ENCODE measurements around the gene TMEM198. TPM values are rescaled to one million over a fixed set of nuclear protein-coding genes. Genes with fewer than 3 reads are reported as not detected.

TMEM198 gene
- total and polyA plus RNA-seq, 2 of the 4 experiments (the other 2 are of a cell fraction): 0.18 to 2.2 TPM

GRCh38 chr2:219595256-219595655, 51.4 kb downstream of the TMEM198 start:
- no peak overlapping the region for H3K4me3 ChIP-seq (ENCODE audit: insufficient read depth, low read depth, low read length)
- H3K9ac ChIP-seq (ENCODE audit: low read depth, low read length): 0 out of 2 replicates have a peak overlapping the region, but pooled peaks have one; percentile 30
- H3K9me3 ChIP-seq (ENCODE audit: control insufficient read depth, insufficient read depth, low read length): no peaks in the 10 kb centered on the region
- peaks cover 9 to 14% of the 10 kb centered on the region in 2 experiments for H3K79me1 ChIP-seq (ENCODE audit: low read depth in 1 of 2, low read length in 2 of 2)
- CTCF ChIA-PET: no interaction called here
- H2AK5ac ChIP-seq (ENCODE audit: low read depth, low read length): no peak overlapping the region
- WGBS, 2 experiments (ENCODE audit: extremely low coverage in 2 of 2, insufficient read length in 1 of 2): no CpG with 5 or more reads among the region's 3 CpGs
- DNase-seq (peak; percentile 27), ATAC-seq (ENCODE audit: low read depth) (no peak)
- H2AK9ac ChIP-seq (replicated peaks; ENCODE audit: low read depth, low read length, poor library complexity): no peak overlapping the region
- intact Hi-C loops (cut with micrococcal nuclease) (loop anchor here (5.0 kb wide), 1 partner anchor 92 kb away; no protein-coding TSS in a partner anchor), dilution Hi-C loops (cut with HindIII; ENCODE audit: low sequenced_read_pairs, unreplicated experiment) (no loop called here), in situ Hi-C loops (cut with MboI; ENCODE audit: low sequenced_read_pairs) (no loop called here)
- H3K27ac ChIP-seq (ENCODE audit: insufficient read depth, low read length): peak overlapping the region; percentile 7; the same call in 1 of the 2 replicates
- no peak overlapping the region for H2BK20ac ChIP-seq (ENCODE audit: low read depth, low read length)
- no peak overlapping the region for H3K23ac ChIP-seq (ENCODE audit: low read depth, low read length)
- H3K4me2 ChIP-seq (ENCODE audit: low read depth, low read length): no peak overlapping the region; the same call in 1 of the 2 replicates
- H3K56ac ChIP-seq (ENCODE audit: extremely low read depth, insufficient read depth, low read length): no peak overlapping the region
- peaks cover 2% of the 10 kb centered on the region for H3K4me1 ChIP-seq (ENCODE audit: control insufficient read depth, insufficient read depth, low read length)
- no peak overlapping the region for H3K14ac ChIP-seq (replicated peaks; ENCODE audit: low read depth, low read length)
- H2BK5ac ChIP-seq (ENCODE audit: low read depth, low read length, poor library complexity, severe bottlenecking): no peak overlapping the region
- H2AFZ ChIP-seq (replicated peaks; ENCODE audit: low read length, poor library complexity): no peak overlapping the region
- H3K36me3 ChIP-seq (ENCODE audit: control insufficient read depth, insufficient read depth, low read length): no peaks in the 10 kb centered on the region
- H4K91ac ChIP-seq (ENCODE audit: insufficient read depth, low read depth, low read length): no peak overlapping the region
- H4K5ac ChIP-seq (ENCODE audit: low read depth, low read length): peak overlapping the region; percentile 20
- no peak overlapping the region for H2BK15ac ChIP-seq (ENCODE audit: low read depth, low read length)
- no peak for TF ChIP-seq RFX5 (IDR thresholded peaks at IDR 0.05; ENCODE audit: low read depth, low read length)
- TF ChIP-seq CTCF (conservative IDR thresholded peaks at IDR 0.05; ENCODE audit: low read depth, low read length): no peak
- no peak for TF ChIP-seq MXI1 (IDR thresholded peaks at IDR 0.05; ENCODE audit: borderline replicate concordance, low read depth, low read length)
- TF ChIP-seq FOS (IDR thresholded peaks at IDR 0.05; ENCODE audit: low read depth, low read length): no peak
- no peak for TF ChIP-seq MAZ (IDR thresholded peaks at IDR 0.05; ENCODE audit: borderline replicate concordance, low read depth, low read length)
- no peak for TF ChIP-seq ELK1 (IDR thresholded peaks at IDR 0.05; ENCODE audit: borderline replicate concordance, low read depth, low read length)
- no peak for TF ChIP-seq NFE2L2 (IDR thresholded peaks at IDR 0.05; ENCODE audit: low read depth, low read length)
- no peak for TF ChIP-seq CHD1 (IDR thresholded peaks at IDR 0.05; ENCODE audit: low read depth, low read length)
- no peak for TF ChIP-seq MAFK (IDR thresholded peaks at IDR 0.05; ENCODE audit: low read depth, low read length)
- TF ChIP-seq RAD21 (IDR thresholded peaks at IDR 0.05; ENCODE audit: low read length): no peak
- TF ChIP-seq RCOR1 (IDR thresholded peaks at IDR 0.05; ENCODE audit: insufficient replicate concordance, low read length): no peak
- TF ChIP-seq USF2 (IDR thresholded peaks at IDR 0.05; ENCODE audit: low read depth, low read length): no peak
- no peak for TF ChIP-seq CEBPB (IDR thresholded peaks at IDR 0.05; ENCODE audit: low read depth, low read length)
- no peak for TF ChIP-seq BHLHE40 (IDR thresholded peaks at IDR 0.05; ENCODE audit: low read depth, low read length)
- TF ChIP-seq SMC3 (IDR thresholded peaks at IDR 0.05; ENCODE audit: low read depth, low read length): no peak
- no peak for TF ChIP-seq POLR2A (IDR thresholded peaks at IDR 0.05; ENCODE audit: low read depth, low read length)
- no peak overlapping the region for H3K4ac ChIP-seq (ENCODE audit: low read depth, low read length)
- POLR2A ChIA-PET (ENCODE audit: unreplicated experiment): no interaction called here
- no peak overlapping the region for H3K18ac ChIP-seq (ENCODE audit: low read depth, low read length)
- peaks cover 3% of the 10 kb centered on the region for H3K27me3 ChIP-seq (ENCODE audit: control insufficient read depth, insufficient read depth, low read length)
- H4K8ac ChIP-seq (ENCODE audit: low read depth in 2 of 2, low read length in 2 of 2): peak overlapping the region in 1 of 2 experiments; percentile 0; a peak in 1 of 4 replicates
- H4K20me1 ChIP-seq (ENCODE audit: insufficient read depth, low read length): no peaks in the 10 kb centered on the region
- peaks cover 6% of the 10 kb centered on the region; the same call in 1 of the 2 replicates for H3K9me1 ChIP-seq (ENCODE audit: insufficient read depth, low read length)
- no TSS peak for BruUV-seq (replicated peaks)
- no peak overlapping the region for H2BK120ac ChIP-seq (ENCODE audit: low read depth, low read length)

Data from IMR-90 (cell line).